GM21447 (cell line): Measurements from ENCODE around the gene OR56A3.

Experiments
- ATAC-seq: cut with Tn5 transposase; IDR thresholded peaks from one replicate; pipeline ENCODE4 v1.9.1; 2021; ENCODE audit not compliant: unreplicated experiment

The OR56A3 gene

DNA sequence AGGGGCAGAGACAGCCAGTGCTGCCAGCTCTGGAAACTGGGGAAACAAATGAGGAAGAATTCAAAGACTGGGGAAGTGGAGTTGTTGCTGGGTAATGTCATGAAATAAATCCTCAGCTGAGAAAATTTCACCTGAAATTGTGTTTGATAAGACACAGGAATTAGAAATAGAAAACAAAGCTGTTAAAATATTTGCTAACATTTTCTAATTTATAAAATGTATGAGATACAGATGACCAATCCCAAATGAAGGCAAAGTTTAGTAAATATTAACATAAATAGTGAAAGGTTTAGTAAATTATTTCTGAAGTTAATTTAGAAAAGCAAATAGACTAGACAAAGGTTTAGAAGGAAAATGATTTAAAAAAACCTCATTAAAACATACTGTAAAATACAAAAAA lies 26.3 kb downstream of the OR56A3 start, which contains the start of gene OR56A5:
TSS of gene OR56A5 (minus strand) at position 101 of the 400 bp plus-strand sequence. CDS start at position 101, 0 bp downstream.
- ATAC-seq = no peak

GRCh38 chr11:5973530-5973929 lies 31.5 kb downstream of the OR56A3 start:
- no peak for ATAC-seq

- ATAC-seq = no peak
These were observed 41.4 kb downstream of the OR56A3 start for GRCh38 chr11:5983443-5983842.

GRCh38 chr11:5986885-5987284 lies 44.8 kb downstream of the OR56A3 start, which contains the start of gene OR52L1:
Gene OR52L1, minus strand, starts transcription at chr11:5986985. Its CDS starts 55 bp downstream, at chr11:5986930.
- no peak for ATAC-seq

- ATAC-seq = no peak
These were observed 47.2 kb downstream of the OR56A3 start for GRCh38 chr11:5989203-5989602.

DNA sequence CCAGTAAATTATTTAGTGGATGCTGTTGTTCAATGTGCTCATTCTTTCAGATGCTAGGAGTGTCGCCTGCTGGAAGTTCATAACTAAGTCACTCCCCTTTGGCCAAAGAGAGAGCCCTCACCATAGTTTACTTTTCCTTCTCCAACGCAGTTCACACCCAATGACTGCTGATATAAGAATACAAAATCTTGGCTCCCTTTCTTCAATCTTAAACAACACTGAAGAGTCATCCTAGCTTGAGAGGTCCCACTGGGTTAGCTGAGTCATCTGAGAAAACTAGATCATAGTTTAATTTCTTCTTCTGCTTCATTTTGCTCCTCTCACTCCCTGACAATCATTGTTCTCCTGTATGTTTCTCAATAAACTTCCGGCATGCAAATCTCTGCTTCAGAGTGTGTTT lies 50.1 kb downstream of the OR56A3 start:
- no peak for ATAC-seq

DNA sequence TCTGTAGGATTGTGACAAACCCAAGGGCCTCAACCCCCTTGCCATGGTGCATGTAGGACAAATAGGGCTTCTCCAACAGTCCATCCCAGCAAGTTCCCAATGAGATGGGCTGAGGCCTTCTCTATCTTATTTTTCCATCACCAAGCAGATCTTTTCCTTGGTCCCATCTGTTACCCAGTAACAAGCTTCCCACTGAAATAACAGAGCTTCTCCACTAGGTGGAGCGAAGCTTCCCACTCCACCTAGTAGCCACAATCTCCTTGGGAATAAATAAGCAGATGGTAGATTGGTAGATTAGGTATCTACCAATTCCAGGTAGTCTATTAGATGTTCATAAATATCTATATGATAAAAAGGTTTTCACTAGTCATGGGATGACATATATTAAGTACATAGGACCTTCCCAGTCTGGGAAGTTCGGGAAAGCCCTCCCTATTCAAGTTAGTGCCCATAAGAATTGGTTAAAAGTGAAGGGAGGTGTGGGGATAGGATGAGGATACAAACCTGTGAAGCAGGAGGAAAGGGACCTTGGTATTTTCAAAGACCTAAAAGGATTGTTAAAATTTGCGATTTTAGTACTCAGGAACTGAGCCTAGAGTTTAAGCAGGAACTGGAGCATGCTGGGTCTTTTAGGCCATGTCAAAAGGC lies 50.7 kb downstream of the OR56A3 start:
- ATAC-seq = no peak

DNA sequence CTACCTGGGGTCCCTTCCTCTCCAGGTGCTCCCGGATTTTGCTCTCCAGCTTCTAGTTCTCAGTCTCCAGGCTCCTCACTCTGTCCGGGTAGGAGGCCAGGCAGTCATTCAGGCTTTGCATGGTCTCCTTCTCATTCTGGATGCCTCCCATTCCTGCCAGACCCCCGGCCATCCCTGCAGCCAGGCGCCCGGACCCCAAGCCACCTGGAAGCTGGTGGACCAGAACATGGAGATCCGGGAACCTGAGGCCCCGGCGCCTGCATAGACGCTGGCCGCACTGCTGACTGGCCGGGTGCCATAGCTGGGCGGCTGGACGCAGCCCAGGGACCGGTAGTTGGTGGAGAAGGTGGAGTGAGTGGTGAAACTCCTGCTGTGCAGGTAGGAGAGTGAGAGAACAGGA lies 52.7 kb downstream of the OR56A3 start:
- no peak for ATAC-seq
